ENCODE results near the gene KCNH1.
A peak's percentile ranks its signal among the peaks of the same experiment; 100 is the strongest.

KCNH1 gene

GRCh38 chr1:211169353-211169752 lies 35.4 kb upstream of the KCNH1 start:
- no peak for TF ChIP-seq SP7 (tag by site-specific recombination; IDR thresholded peaks at IDR 0.05)
- peak; percentile 42 for TF ChIP-seq SETDB1 (IDR thresholded peaks at IDR 0.05; ENCODE audit: insufficient read length, low read length)
- no peaks in the 10 kb centered on the region for H3K36me3 ChIP-seq (ENCODE audit: control insufficient read depth in 2 of 2, insufficient read depth in 1 of 2, low read length in 2 of 2)
- no peaks in the 10 kb centered on the region for H3K4me1 ChIP-seq (ENCODE audit: control insufficient read depth, insufficient read depth, low read length)
- ChIA-PET CTCF (no interaction called here), POLR2A (no interaction called here)
- H3K4me3 ChIP-seq (ENCODE audit: low read depth, low read length) = no peak overlapping the region
- no peaks in the 10 kb centered on the region for H3K9me3 ChIP-seq (ENCODE audit: control insufficient read depth, insufficient read depth, low read depth, low read length)
- H3K27ac ChIP-seq (ENCODE audit: extremely low read depth, low read depth, low read length) = no peak overlapping the region

- CTCF ChIA-PET = interaction anchor here (0.6 kb wide), 1 partner anchor 637 kb away, joined by 3 read pairs; no protein-coding TSS in a partner anchor
- H3K9me3 ChIP-seq (ENCODE audit: control insufficient read depth, insufficient read depth, low read depth, low read length) = no peaks in the 10 kb centered on the region
- H3K4me1 ChIP-seq (ENCODE audit: control insufficient read depth, insufficient read depth, low read length) = no peaks in the 10 kb centered on the region
- POLR2A ChIA-PET = no interaction called here
- TF ChIP-seq ZNF558 (tag by site-specific recombination; IDR thresholded peaks at IDR 0.05) (peak; percentile 96), ZNF76 (tag by site-specific recombination; IDR thresholded peaks at IDR 0.05; ENCODE audit: borderline replicate concordance, low read depth) (no peak), ZBTB7A (tag by site-specific recombination; IDR thresholded peaks at IDR 0.05; ENCODE audit: low read depth) (no peak), ZNF248 (tag by site-specific recombination; IDR thresholded peaks at IDR 0.05) (no peak), KLF9 (tag by site-specific recombination; IDR thresholded peaks at IDR 0.05; ENCODE audit: low read depth) (no peak)
- no peak overlapping the region for H3K27ac ChIP-seq (ENCODE audit: extremely low read depth, low read depth, low read length)
- H3K4me3 ChIP-seq (ENCODE audit: low read depth, low read length) = no peak overlapping the region
- no peaks in the 10 kb centered on the region for H3K36me3 ChIP-seq (ENCODE audit: control insufficient read depth in 2 of 2, insufficient read depth in 1 of 2, low read length in 2 of 2)
Measured at GRCh38 chr1:211158866-211159265, 24.9 kb upstream of the KCNH1 start.

- TF ChIP-seq OSR2 (tag by site-specific recombination; IDR thresholded peaks at IDR 0.05) (no peak), SCRT2 (tag by site-specific recombination; IDR thresholded peaks at IDR 0.05) (peak; percentile 59)
- Histone ChIP-seq H3K9me3 (ENCODE audit: control insufficient read depth, insufficient read depth, low read depth, low read length) (no peaks in the 10 kb centered on the region), H3K36me3 (ENCODE audit: control insufficient read depth in 2 of 2, insufficient read depth in 1 of 2, low read length in 2 of 2) (no peaks in the 10 kb centered on the region), H3K4me1 (ENCODE audit: control insufficient read depth, insufficient read depth, low read length) (no peaks in the 10 kb centered on the region), H3K4me3 (ENCODE audit: low read depth, low read length) (no peak overlapping the region), H3K27ac (ENCODE audit: extremely low read depth, low read depth, low read length) (no peak overlapping the region)
- ChIA-PET POLR2A (no interaction called here), CTCF (no interaction called here)
Measured at GRCh38 chr1:211155040-211155439, 21.1 kb upstream of the KCNH1 start.

- no peak overlapping the region for H3K4me3 ChIP-seq (ENCODE audit: low read depth, low read length)
- H3K36me3 ChIP-seq (ENCODE audit: control insufficient read depth in 2 of 2, insufficient read depth in 1 of 2, low read length in 2 of 2) = no peaks in the 10 kb centered on the region
- H3K4me1 ChIP-seq (ENCODE audit: control insufficient read depth, insufficient read depth, low read length) = no peaks in the 10 kb centered on the region
- ChIA-PET POLR2A (no interaction called here), CTCF (interaction anchor here (0.7 to 1.2 kb wide), 2 partner anchors 27 to 419 kb away, joined by 3 read pairs; no protein-coding TSS in a partner anchor)
- TF ChIP-seq ZSCAN23 (tag by site-specific recombination; IDR thresholded peaks at IDR 0.05) (no peak), REST (tag by site-specific recombination; IDR thresholded peaks at IDR 0.05) (peak; percentile 87)
- no peak overlapping the region for H3K27ac ChIP-seq (ENCODE audit: extremely low read depth, low read depth, low read length)
- H3K9me3 ChIP-seq (ENCODE audit: control insufficient read depth, insufficient read depth, low read depth, low read length) = no peaks in the 10 kb centered on the region
Measured at GRCh38 chr1:211153932-211154331, 20.0 kb upstream of the KCNH1 start.

- Histone ChIP-seq H3K4me3 (ENCODE audit: low read depth, low read length) (no peak overlapping the region), H3K4me1 (ENCODE audit: control insufficient read depth, insufficient read depth, low read length) (no peaks in the 10 kb centered on the region), H3K27ac (ENCODE audit: extremely low read depth, low read depth, low read length) (no peak overlapping the region), H3K36me3 (ENCODE audit: control insufficient read depth in 2 of 2, insufficient read depth in 1 of 2, low read length in 2 of 2) (no peaks in the 10 kb centered on the region), H3K9me3 (ENCODE audit: control insufficient read depth, insufficient read depth, low read depth, low read length) (no peaks in the 10 kb centered on the region)
- ChIA-PET CTCF (interaction anchor here (0.6 kb wide), 1 partner anchor 136 kb away, joined by 4 read pairs; no protein-coding TSS in a partner anchor), POLR2A (no interaction called here)
- TF ChIP-seq ZXDB (tag by site-specific recombination; IDR thresholded peaks at IDR 0.05) (no peak), ZNF792 (tag by site-specific recombination; IDR thresholded peaks at IDR 0.05) (no peak), GLIS1 (tag by site-specific recombination; IDR thresholded peaks at IDR 0.05) (no peak), ZNF404 (tag by site-specific recombination; IDR thresholded peaks at IDR 0.05) (no peak), ZNF391 (tag by site-specific recombination; IDR thresholded peaks at IDR 0.05; ENCODE audit: borderline replicate concordance, low read depth) (no peak), ZNF488 (tag by site-specific recombination; IDR thresholded peaks at IDR 0.05) (no peak), TSHZ1 (tag by site-specific recombination; IDR thresholded peaks at IDR 0.05; ENCODE audit: borderline replicate concordance) (no peak), ZNF140 (tag by site-specific recombination; IDR thresholded peaks at IDR 0.05) (no peak)
Measured at GRCh38 chr1:211148366-211148765, 14.4 kb upstream of the KCNH1 start.

All from HEK293 (cell line).